Duodenal mucosa (tissue), 2 donors: Measurements from ENCODE around the gene ARFGEF2.

Experiments
- H3K27ac ChIP-seq: one replicate; pipeline ENCODE4 v1.7.0; 2013; ENCODE audit warnings: low read depth, low read length
- H3K27me3 ChIP-seq, 2 donors: one replicate each; pipeline ENCODE4 v1.7.0; 2013; ENCODE audit warnings: low read length in 2 of 2, control low read depth in 1 of 2; ENCODE audit not compliant: insufficient read depth in 2 of 2, control insufficient read depth in 1 of 2
- H3K36me3 ChIP-seq, 2 donors: one replicate each; pipeline ENCODE4 v1.7.0; 2013; ENCODE audit warnings: low read length in 2 of 2, control low read depth in 1 of 2; ENCODE audit not compliant: insufficient read depth in 2 of 2, control insufficient read depth in 1 of 2
- H3K4me1 ChIP-seq, 2 donors: one replicate each; pipeline ENCODE4 v1.7.0; 2013; ENCODE audit warnings: low read length in 2 of 2, control low read depth in 1 of 2; ENCODE audit not compliant: insufficient read depth in 2 of 2, control insufficient read depth in 1 of 2
- H3K4me3 ChIP-seq, 2 donors: one replicate each; pipeline ENCODE4 v1.7.0; 2013; ENCODE audit warnings: low read length in 2 of 2, low read depth in 1 of 2
- H3K9ac ChIP-seq, 2 donors: one replicate each; pipeline ENCODE4 v1.7.0; 2013; ENCODE audit warnings: low read length in 2 of 2, low read depth in 1 of 2
- H3K9me3 ChIP-seq, 2 donors: one replicate each; pipeline ENCODE4 v1.7.0; 2013; ENCODE audit warnings: low read length in 2 of 2, control low read depth in 1 of 2; ENCODE audit not compliant: control insufficient read depth in 1 of 2

Gene ARFGEF2

DNA sequence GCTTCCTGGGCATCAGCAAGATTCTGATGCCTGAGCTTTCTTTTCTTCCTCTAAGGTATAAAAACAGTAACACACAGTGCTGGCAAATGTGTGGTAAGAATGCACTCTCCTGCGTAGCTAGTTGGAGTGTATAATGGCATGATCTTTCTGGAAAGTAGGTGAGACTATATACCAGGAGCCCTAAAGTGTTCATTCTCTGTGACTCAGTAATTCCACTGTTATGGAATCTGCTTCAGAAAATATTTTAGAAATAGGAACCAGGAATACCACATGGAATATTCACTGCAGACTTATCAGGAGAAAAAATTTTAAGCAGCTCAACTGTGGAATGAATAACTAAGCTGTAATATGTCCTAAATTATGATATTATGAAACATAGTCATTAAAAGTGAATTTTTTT is 107.7 kb downstream of the ARFGEF2 start:
- Histone ChIP-seq H3K36me3 (peaks cover 36 to 85% of the 10 kb centered on the region in 2 donors), H3K4me3 (no peak overlapping the region), H3K4me1 (no peaks in the 10 kb centered on the region), H3K27me3 (no peaks in the 10 kb centered on the region), H3K9me3 (no peaks in the 10 kb centered on the region), H3K27ac (no peak overlapping the region), H3K9ac (no peak overlapping the region)

DNA sequence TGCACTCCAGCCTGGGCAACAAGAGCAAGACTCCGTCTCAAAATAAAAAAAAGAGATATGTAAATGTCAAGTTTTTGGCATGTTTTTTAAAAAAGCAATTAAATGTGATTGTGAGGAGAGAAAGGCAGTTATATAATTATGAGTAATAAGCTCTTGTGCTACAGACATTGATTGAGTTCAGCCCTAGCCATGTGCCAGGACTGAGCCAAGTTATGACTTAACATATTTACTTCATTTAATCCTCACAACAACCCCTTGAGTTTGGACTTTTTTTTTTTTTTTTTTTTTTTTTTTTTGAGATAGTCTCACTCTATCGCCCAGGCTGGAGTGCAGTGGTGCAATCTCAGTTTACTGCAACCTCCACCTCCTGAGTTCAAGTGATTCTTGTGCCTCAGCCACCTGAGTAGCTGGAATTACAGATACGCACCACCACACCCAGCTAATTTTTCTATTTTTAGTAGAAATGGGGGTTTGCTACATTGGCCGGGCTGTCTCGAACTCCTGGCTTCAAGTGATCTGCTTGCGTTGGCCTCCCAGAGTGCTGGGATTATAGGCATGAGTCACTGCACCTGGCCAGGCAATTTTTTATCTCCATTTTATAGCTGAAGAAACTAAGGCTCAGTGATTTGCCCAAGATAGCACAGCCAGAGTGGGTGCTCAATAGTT is 109.6 kb downstream of the ARFGEF2 start:
- H3K4me1 ChIP-seq = no peaks in the 10 kb centered on the region
- no peaks in the 10 kb centered on the region for H3K9me3 ChIP-seq
- H3K9ac ChIP-seq = no peak overlapping the region
- H3K4me3 ChIP-seq = no peak overlapping the region
- H3K36me3 ChIP-seq = peaks cover 34 to 75% of the 10 kb centered on the region in 2 donors
- H3K27ac ChIP-seq = no peak overlapping the region
- H3K27me3 ChIP-seq = no peaks in the 10 kb centered on the region

DNA sequence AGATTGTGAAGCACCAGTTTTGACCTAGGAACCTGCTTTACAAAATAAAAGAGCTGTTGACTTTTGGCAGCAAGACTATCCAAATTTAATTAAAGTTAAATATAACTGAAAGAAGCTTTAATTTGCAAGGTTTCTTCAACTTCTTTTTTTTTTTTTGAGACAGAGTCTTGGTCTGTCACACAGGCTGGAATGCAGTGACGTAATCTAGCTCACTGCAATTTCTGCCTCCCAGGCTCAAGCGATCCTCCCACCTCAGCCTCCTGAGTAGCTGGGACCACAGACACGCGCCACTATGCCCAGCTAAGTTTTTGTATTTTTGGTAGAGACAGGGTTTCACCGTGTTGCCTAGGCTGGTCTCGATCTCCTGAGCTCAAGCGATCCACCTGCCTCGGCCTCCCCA is 110.9 kb downstream of the ARFGEF2 start:
- no peak overlapping the region for H3K4me3 ChIP-seq
- H3K4me1 ChIP-seq = no peaks in the 10 kb centered on the region
- H3K36me3 ChIP-seq = peaks cover 38 to 72% of the 10 kb centered on the region in 2 donors
- H3K9me3 ChIP-seq = no peaks in the 10 kb centered on the region
- H3K9ac ChIP-seq = no peak overlapping the region
- H3K27me3 ChIP-seq = no peaks in the 10 kb centered on the region
- H3K27ac ChIP-seq = no peak overlapping the region

DNA sequence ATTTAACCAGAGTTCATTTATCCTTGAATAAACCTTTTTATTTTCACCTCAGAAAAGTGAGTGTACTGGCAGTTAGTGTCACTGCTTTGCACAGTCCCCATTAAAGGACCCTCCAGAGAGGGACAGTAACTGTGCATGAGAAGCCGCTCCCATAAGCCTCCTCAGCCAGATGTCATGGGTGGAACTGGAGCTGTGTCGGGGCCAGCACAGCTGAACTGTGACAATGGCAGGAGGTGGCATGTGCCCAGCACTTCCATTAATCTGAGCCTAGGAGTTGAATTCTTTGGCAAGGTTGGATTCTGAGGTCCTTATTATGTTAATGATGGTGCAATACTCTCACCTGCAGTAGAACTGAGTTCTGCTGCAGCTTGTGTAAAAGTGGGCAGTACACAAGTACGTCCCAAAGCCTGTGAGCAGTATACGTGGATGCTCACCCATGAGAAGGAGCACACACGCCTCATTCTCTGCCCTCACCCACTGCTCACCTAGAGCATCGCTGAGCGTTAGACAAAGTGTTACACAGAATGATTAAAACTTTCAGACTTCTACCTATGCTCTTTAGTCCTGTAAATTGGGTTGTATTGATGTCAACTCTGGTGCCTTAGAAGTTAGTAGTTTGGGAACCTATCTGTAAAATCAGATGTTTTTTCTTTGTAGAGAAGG is 112.7 kb downstream of the ARFGEF2 start:
- no peaks in the 10 kb centered on the region for H3K27me3 ChIP-seq
- H3K4me1 ChIP-seq = no peaks in the 10 kb centered on the region
- H3K27ac ChIP-seq = no peak overlapping the region
- no peak overlapping the region for H3K9ac ChIP-seq
- H3K4me3 ChIP-seq = no peak overlapping the region
- peaks cover 27 to 55% of the 10 kb centered on the region in 2 donors for H3K36me3 ChIP-seq
- H3K9me3 ChIP-seq = no peaks in the 10 kb centered on the region

DNA sequence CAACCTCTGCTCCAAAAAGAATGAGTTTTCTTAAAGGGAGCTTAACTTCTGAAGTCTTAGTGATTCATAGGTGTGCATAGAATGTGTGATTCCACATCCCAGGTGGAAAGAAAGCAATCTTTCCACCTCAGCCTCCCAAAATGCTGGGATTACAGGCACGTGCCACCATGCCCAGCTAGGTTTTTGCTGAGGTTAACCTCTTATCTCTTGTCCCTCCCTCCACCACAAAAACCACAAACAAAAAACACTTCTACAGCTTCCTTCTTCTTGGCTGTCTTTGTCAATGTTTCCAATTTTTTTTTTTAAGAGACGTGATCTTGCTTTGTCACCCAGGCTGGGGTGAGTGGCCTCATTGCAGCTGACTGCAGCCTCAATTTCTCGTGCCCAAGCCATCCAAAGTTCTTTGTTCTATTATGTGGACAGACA is 116.5 kb downstream of the ARFGEF2 start:
- H3K36me3 ChIP-seq = peaks cover 14 to 27% of the 10 kb centered on the region in 2 donors
- no peaks in the 10 kb centered on the region for H3K27me3 ChIP-seq
- no peak overlapping the region for H3K27ac ChIP-seq
- H3K9me3 ChIP-seq = no peaks in the 10 kb centered on the region
- no peak overlapping the region for H3K9ac ChIP-seq
- H3K4me1 ChIP-seq = no peaks in the 10 kb centered on the region
- no peak overlapping the region for H3K4me3 ChIP-seq

DNA sequence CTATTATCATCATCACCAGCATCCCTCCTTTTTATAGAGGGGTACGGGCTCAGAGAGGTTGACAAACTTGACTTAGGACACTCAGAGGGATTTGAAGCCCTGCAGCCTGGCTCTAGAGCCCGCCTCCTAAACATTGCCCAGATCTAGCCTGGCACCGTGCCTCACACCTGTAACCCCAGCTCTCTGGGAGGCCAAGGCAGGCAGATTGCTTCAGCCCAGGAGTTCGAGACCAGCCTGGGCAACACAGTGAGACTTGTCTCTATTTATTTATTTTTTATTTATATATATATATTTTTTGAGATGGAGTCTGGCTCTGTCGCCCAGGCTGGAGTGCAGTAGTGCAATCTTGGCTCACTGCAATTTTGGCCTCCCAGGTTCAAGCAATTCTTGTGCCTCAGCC is 118.3 kb downstream of the ARFGEF2 start:
- H3K27me3 ChIP-seq = no peaks in the 10 kb centered on the region
- peaks cover 7 to 9% of the 10 kb centered on the region in 2 donors for H3K36me3 ChIP-seq
- H3K4me3 ChIP-seq = no peak overlapping the region
- H3K4me1 ChIP-seq = no peaks in the 10 kb centered on the region
- H3K9me3 ChIP-seq = no peaks in the 10 kb centered on the region
- no peak overlapping the region for H3K27ac ChIP-seq
- H3K9ac ChIP-seq = no peak overlapping the region

DNA sequence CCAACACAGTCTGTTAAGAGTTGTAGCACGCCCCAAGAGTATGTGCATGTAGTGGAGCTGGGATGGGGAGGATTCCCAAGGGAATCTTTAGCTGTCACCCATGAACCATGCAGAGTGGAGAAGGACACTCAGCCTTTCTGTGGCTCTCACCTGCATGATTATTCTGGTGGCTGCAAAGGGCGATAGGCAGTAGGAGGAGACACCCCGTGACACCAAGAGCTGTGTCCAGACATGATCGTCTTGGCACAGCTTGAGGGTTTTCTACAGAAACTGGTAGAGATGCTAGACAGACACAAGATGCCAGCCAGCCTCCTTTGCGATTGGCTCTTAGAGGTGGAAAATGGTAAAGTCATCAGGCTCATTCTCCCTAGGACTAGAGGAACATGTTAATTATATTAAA is 121.5 kb downstream of the ARFGEF2 start:
- H3K27ac ChIP-seq = no peak overlapping the region
- H3K36me3 ChIP-seq = no peaks in the 10 kb centered on the region
- peaks cover 0 to 16% of the 10 kb centered on the region in 2 donors for H3K4me1 ChIP-seq
- H3K9me3 ChIP-seq = no peaks in the 10 kb centered on the region
- no peak overlapping the region for H3K9ac ChIP-seq
- no peak overlapping the region for H3K4me3 ChIP-seq
- no peaks in the 10 kb centered on the region for H3K27me3 ChIP-seq

DNA sequence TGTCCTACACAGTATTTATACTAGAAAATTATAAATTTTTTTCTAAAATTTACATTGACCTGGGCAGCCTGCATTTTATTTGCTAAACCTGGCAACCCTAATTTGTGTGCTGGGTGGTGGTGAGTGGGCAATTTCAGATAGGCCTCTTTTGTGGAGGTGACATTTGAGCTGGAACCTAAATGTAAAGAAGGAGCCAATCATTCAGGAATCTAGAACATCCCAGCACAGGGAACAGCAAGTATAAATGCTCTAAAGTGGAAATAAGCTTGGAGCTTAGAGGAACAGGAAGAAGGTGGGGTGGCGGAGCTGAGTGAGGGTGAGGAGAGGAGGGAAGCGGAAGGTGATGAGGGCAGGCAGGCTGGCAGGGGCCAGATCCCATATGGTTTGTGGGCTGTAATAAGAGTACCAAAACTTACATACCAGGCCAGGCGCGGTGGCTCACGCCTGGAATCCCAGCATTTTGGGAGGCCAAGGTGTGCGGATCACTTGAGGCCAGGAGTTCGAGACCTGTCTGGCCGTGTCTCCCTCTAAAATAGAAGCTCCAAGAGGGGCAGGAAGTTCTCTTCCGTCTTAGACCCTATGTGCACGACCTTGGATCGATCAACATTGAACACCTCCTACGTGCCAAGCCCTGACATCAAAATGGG is 124.1 kb downstream of the ARFGEF2 start:
- H3K9ac ChIP-seq = peak overlapping the region; percentile 75 to 85
- no peaks in the 10 kb centered on the region for H3K27me3 ChIP-seq

DNA sequence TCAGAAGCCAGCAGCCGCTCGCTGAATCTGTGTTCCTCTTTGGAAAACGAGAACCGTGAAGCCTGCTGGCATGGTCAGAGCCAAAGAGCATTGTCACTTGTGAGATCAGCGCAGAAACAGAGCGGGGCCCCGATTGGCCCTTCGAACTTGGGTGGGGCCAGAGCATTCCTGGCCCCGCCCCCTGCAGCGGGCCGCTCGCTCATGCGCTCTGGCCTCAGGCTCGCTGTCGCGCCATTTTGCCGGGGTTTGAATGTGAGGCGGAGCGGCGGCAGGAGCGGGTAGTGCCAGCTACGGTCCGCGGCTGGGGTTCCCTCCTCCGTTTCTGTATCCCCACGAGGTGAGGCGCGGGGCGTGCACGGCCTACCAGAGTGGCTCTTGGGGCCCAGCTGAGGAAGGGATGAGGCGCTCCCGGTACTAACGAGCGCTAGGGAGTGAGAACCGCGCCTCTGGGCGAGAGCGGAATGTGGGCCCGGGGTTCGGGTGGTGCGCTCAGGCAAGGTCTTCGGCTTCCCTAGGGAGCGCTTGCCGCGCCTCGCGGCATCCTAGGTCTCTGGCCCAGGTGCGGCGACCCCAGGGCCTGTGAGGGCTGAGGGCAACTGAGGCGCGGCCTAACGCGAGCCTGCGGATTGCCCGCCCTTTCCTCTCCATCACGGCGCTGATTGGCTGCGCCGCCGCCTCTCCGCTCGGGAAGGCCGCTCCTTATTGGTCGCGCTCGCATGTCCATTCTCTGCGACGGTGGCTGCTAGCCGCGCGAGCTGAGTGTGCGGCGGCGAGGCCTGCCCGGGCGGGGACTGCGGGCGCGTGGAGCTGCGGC is 124.8 kb downstream of the ARFGEF2 start, which contains the start of gene CSE1L:
Gene CSE1L (plus strand): TSS at position 226 of the 814 bp plus-strand sequence. CDS start 12,152 bp downstream, outside the sequence.
- no peaks in the 10 kb centered on the region for H3K27me3 ChIP-seq
- H3K27ac ChIP-seq = peak within 1 kb of the TSS; percentile 86
- no peaks in the 10 kb centered on the region for H3K36me3 ChIP-seq
- peaks cover 0 to 16% of the 10 kb centered on the region in 2 donors for H3K4me1 ChIP-seq
- no peaks in the 10 kb centered on the region for H3K9me3 ChIP-seq
- peak within 1 kb of the TSS; percentile 81 to 98 for H3K4me3 ChIP-seq
- H3K9ac ChIP-seq = peak within 1 kb of the TSS; percentile 75 to 96

More for the DNA sequence above, 124.1 kb downstream of the ARFGEF2 start:
- H3K4me3 ChIP-seq = peak overlapping the region; percentile 81 to 98
- peak overlapping the region; percentile 79 for H3K27ac ChIP-seq
- peaks cover 0 to 16% of the 10 kb centered on the region in 2 donors for H3K4me1 ChIP-seq
- no peaks in the 10 kb centered on the region for H3K36me3 ChIP-seq
- no peaks in the 10 kb centered on the region for H3K9me3 ChIP-seq
